K562 (cell line): ENCODE results near the gene KCNH2. TPM values are rescaled to one million over a fixed set of nuclear protein-coding genes. Genes with fewer than 3 reads are reported as not detected.
A peak's percentile ranks its signal among the peaks of the same experiment; 100 is the strongest.

ENCODE experiments used
- BRD9 ChIP-seq: fragments of 450-650 bp; IDR thresholded peaks from 2 replicates; pipeline ENCODE4 v1.6.1; 2018; ENCODE audit warnings: low read depth; ENCODE audit not compliant: partially characterized antibody
- CBFA2T3 ChIP-seq: fragments of 450-650 bp; IDR thresholded peaks from 2 replicates; pipeline ENCODE4 v1.6.1; 2017
- CLOCK ChIP-seq: fragments of 250-450 bp; sonication (Bioruptor Pico); IDR thresholded peaks from 2 replicates; pipeline ENCODE4 v1.4.0; 2020; ENCODE audit warnings: mild to moderate bottlenecking, moderate library complexity, borderline replicate concordance
- DACH1 ChIP-seq: fragments of 450-650 bp; IDR thresholded peaks from 2 replicates; pipeline ENCODE4 v1.6.1; 2018; ENCODE audit not compliant: partially characterized antibody
- GABPB1 ChIP-seq: sonication (generic); formaldehyde crosslinking; IDR thresholded peaks from 2 replicates; pipeline ENCODE4 v1.8.0; 2022; ENCODE audit warnings: mild to moderate bottlenecking, missing genetic modification reagents
- HDAC1 ChIP-seq, 2 experiments: fragments of 450-650 bp; IDR thresholded peaks; 2 replicates each; pipeline ENCODE4 v1.6.1; 2016 to 2017; ENCODE audit warnings: inconsistent platforms in 1 of 2, mild to moderate bottlenecking in 1 of 2, moderate library complexity in 1 of 2
- NRF1 ChIP-seq, 2 experiments: fragments of 450-650 bp; IDR thresholded peaks in 1 of 2; conservative IDR thresholded peaks in 1 of 2; 2 replicates each; pipeline ENCODE4 v1.6.1; 2014; ENCODE audit warnings: mild to moderate bottlenecking in 2 of 2
- ZNF592 ChIP-seq: fragments of 450-650 bp; IDR thresholded peaks from 2 replicates; pipeline ENCODE4 v1.6.1; 2017; ENCODE audit warnings: antibody characterized with exemption, mild to moderate bottlenecking
- polyA plus RNA-seq, 8 experiments: library from polyadenylated mRNA; depleted of rRNA in 4 of 8; stranded (reverse) in 5 of 8; unstranded in 3 of 8; fragments of >200 nt; fragmentation: Nextera tagmentation in 2 of 8; fragmentation: Illumina TruSeq in 1 of 8; extraction: Ambion mirVana in 2 of 8; extraction: Trizol in 1 of 8; gene quantifications; 2 replicates each; pipeline versions ENCODE4 v1.2.1 to v1.2.3, GENCODE V29; 2011 to 2014; ENCODE audit warnings: inconsistent platforms in 1 of 8, missing spikeins in 1 of 8
- total RNA-seq, 7 experiments: library from RNA; depleted of rRNA in 6 of 7; stranded (reverse); fragments of >200 nt in 6 of 7; fragmentation: Illumina TruSeq in 2 of 7; extraction: Trizol in 2 of 7; gene quantifications; 2 replicates each; pipeline versions ENCODE4 v1.2.1 to v1.2.3, GENCODE V29; 2011 to 2021; ENCODE audit warnings: low replicate concordance in 1 of 7
- TF ChIP-seq, protein P1 (sequence below): fragments of 200-800 bp; sonication (Bioruptor generic); IDR thresholded peaks from 2 replicates; pipeline ENCODE4 v1.6.1; 2016; ENCODE audit warnings: missing genetic modification characterization, missing compliant biosample characterization
- TF ChIP-seq, protein P2 (sequence below): fragments of 250-450 bp; sonication (Bioruptor Pico); IDR thresholded peaks from 2 replicates; pipeline ENCODE4 v1.9.0; 2021; ENCODE audit warnings: mild to moderate bottlenecking, inconsistent platforms

Gene KCNH2
- total and polyA plus RNA-seq, 9 of the 15 experiments (the other 6 are each of a cell fraction or from before 2014, with no cell fraction given), result 18.1 to 368 (median 218) TPM

DNA sequence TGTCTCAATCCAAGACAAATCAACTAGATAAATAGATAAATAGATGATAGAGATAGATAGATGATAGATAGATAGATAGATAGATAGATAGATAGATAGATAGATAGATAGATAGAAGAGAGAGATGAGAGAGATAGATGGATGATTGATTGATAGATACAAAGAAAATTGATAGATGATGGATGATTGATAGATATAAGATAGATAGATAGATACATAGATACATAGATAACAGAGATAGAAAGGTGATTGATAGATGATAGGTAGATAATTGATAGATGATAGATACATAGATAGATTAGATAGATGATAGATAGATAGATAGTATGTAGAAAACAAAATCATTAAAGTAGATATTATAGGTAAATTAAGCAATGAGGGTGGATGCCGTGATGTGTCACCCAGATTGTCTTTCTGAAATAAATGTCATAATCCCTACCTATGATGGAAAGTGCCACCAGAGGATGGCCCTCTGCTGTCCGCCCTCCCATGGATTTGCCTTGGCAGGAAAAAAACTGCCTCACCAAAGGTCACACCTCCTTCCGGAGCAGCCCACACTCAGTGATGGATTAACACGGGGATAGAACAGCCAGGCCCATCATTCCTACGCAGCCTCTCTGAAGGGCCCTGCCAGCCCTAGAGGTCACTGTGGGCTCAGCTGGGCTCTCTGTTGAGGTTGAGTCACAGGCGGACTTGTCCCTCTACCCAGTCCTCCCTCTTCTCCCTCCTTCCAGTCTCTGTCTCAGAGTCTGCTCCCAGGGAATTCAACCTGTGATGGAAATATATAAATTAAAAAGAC lies 50.8 kb downstream of the KCNH2 start (continued):
- TF ChIP-seq, protein P1, sequence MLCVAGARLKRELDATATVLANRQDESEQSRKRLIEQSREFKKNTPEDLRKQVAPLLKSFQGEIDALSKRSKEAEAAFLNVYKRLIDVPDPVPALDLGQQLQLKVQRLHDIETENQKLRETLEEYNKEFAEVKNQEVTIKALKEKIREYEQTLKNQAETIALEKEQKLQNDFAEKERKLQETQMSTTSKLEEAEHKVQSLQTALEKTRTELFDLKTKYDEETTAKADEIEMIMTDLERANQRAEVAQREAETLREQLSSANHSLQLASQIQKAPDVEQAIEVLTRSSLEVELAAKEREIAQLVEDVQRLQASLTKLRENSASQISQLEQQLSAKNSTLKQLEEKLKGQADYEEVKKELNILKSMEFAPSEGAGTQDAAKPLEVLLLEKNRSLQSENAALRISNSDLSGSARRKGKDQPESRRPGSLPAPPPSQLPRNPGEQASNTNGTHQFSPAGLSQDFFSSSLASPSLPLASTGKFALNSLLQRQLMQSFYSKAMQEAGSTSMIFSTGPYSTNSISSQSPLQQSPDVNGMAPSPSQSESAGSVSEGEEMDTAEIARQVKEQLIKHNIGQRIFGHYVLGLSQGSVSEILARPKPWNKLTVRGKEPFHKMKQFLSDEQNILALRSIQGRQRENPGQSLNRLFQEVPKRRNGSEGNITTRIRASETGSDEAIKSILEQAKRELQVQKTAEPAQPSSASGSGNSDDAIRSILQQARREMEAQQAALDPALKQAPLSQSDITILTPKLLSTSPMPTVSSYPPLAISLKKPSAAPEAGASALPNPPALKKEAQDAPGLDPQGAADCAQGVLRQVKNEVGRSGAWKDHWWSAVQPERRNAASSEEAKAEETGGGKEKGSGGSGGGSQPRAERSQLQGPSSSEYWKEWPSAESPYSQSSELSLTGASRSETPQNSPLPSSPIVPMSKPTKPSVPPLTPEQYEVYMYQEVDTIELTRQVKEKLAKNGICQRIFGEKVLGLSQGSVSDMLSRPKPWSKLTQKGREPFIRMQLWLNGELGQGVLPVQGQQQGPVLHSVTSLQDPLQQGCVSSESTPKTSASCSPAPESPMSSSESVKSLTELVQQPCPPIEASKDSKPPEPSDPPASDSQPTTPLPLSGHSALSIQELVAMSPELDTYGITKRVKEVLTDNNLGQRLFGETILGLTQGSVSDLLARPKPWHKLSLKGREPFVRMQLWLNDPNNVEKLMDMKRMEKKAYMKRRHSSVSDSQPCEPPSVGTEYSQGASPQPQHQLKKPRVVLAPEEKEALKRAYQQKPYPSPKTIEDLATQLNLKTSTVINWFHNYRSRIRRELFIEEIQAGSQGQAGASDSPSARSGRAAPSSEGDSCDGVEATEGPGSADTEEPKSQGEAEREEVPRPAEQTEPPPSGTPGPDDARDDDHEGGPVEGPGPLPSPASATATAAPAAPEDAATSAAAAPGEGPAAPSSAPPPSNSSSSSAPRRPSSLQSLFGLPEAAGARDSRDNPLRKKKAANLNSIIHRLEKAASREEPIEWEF, result peak; percentile 88
- no peak for TF ChIP-seq ZNF592
- peak; percentile 100 for TF ChIP-seq DACH1
- TF ChIP-seq CLOCK, result no peak
- peak in 1 of 2 experiments; percentile 80; a peak in 2 of 4 replicates for TF ChIP-seq HDAC1 (IDR thresholded peaks at IDR 0.05)
- TF ChIP-seq NRF1 (conservative IDR thresholded peaks at IDR 0.05 in 1 of 2, IDR thresholded peaks at IDR 0.05 in 1 of 2), result peak; percentile 71 to 76
- peak; percentile 52; the same call in 1 of the 2 replicates for TF ChIP-seq GABPB1 (CRISPR knock-in tag)
- peak; percentile 20 for TF ChIP-seq BRD9
- TF ChIP-seq, protein P2, sequence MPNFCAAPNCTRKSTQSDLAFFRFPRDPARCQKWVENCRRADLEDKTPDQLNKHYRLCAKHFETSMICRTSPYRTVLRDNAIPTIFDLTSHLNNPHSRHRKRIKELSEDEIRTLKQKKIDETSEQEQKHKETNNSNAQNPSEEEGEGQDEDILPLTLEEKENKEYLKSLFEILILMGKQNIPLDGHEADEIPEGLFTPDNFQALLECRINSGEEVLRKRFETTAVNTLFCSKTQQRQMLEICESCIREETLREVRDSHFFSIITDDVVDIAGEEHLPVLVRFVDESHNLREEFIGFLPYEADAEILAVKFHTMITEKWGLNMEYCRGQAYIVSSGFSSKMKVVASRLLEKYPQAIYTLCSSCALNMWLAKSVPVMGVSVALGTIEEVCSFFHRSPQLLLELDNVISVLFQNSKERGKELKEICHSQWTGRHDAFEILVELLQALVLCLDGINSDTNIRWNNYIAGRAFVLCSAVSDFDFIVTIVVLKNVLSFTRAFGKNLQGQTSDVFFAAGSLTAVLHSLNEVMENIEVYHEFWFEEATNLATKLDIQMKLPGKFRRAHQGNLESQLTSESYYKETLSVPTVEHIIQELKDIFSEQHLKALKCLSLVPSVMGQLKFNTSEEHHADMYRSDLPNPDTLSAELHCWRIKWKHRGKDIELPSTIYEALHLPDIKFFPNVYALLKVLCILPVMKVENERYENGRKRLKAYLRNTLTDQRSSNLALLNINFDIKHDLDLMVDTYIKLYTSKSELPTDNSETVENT (CRISPR knock-in tag), result 0 out of 2 replicates have a peak, but pooled peaks have one; percentile 39
- 0 out of 2 replicates have a peak, but pooled peaks have one; percentile 2 for TF ChIP-seq CBFA2T3
